ENCODE measurements around the gene DNAJC27. TPM values are rescaled to one million over a fixed set of nuclear protein-coding genes. Genes with fewer than 3 reads are reported as not detected.

The DNAJC27 gene
- total RNA-seq, 3 donors from 2014 or later (not counting 1 experiment from before 2014, with no cell fraction given): 14.1 to 19.7 (median 16.6) TPM

- no peaks in the 10 kb centered on the region for H3K27me3 ChIP-seq (ENCODE audit: control insufficient read depth, insufficient read depth, low read length)
- Mint-ChIP-seq H3K9me3 (no peaks in the 10 kb centered on the region), H3K4me1 (no peaks in the 10 kb centered on the region), H3K27me3 (ENCODE audit: low read depth in 2 of 2) (no peaks in the 10 kb centered on the region), H3K36me3 (no peaks in the 10 kb centered on the region), H3K27ac (no peak overlapping the region), H3K4me3 (no peak overlapping the region)
- no peak for DNase-seq
- no peaks in the 10 kb centered on the region for H3K36me3 ChIP-seq (ENCODE audit: control insufficient read depth, insufficient read depth, low read length)
- intact Hi-C loops (cut with micrococcal nuclease): no loop called here
- no peaks in the 10 kb centered on the region for H3K4me1 ChIP-seq (ENCODE audit: control insufficient read depth, insufficient read depth, low read length)
- TF ChIP-seq CTCF (IDR thresholded peaks at IDR 0.05): no peak
- H3K4me3 ChIP-seq (ENCODE audit: low read length): no peak overlapping the region
- no peak for ATAC-seq
- 96% methylated on average over 23 of the region's 23 CpGs for WGBS (ENCODE audit: insufficient coverage)
- H3K9me3 ChIP-seq (ENCODE audit: control insufficient read depth, insufficient read depth, low read length): no peaks in the 10 kb centered on the region
- H3K27ac ChIP-seq (ENCODE audit: low read length): no peak overlapping the region
Measured at GRCh38 chr2:24903161-24904103, 68.3 kb downstream of the DNAJC27 start.

GRCh38 chr2:24899361-24899910 is 72.3 kb downstream of the DNAJC27 start:
- H3K9me3 ChIP-seq (ENCODE audit: control insufficient read depth, insufficient read depth, low read length): peaks cover 5% of the 10 kb centered on the region
- no peak overlapping the region for H3K4me3 ChIP-seq (ENCODE audit: low read length)
- TF ChIP-seq CTCF (IDR thresholded peaks at IDR 0.05): no peak
- intact Hi-C loops (cut with micrococcal nuclease): no loop called here
- no peak overlapping the region for H3K27ac Mint-ChIP-seq
- no peaks in the 10 kb centered on the region for H3K27me3 ChIP-seq (ENCODE audit: control insufficient read depth, insufficient read depth, low read length)
- H3K27me3 Mint-ChIP-seq (ENCODE audit: low read depth in 2 of 2): no peaks in the 10 kb centered on the region
- H3K36me3 ChIP-seq (ENCODE audit: control insufficient read depth, insufficient read depth, low read length): no peaks in the 10 kb centered on the region
- H3K36me3 Mint-ChIP-seq: peaks cover 19% of the 10 kb centered on the region
- DNase-seq (no peak), ATAC-seq (no peak)
- H3K9me3 Mint-ChIP-seq: peaks cover 7 to 10% of the 10 kb centered on the region in 2 donors
- H3K4me3 Mint-ChIP-seq: no peak overlapping the region
- 90% methylated on average over 6 of the region's 7 CpGs for WGBS (ENCODE audit: insufficient coverage)
- no peaks in the 10 kb centered on the region for H3K4me1 ChIP-seq (ENCODE audit: control insufficient read depth, insufficient read depth, low read length)
- H3K4me1 Mint-ChIP-seq: no peaks in the 10 kb centered on the region
- H3K27ac ChIP-seq (ENCODE audit: low read length): no peak overlapping the region

- no peak overlapping the region for H3K4me3 ChIP-seq (ENCODE audit: low read length)
- Mint-ChIP-seq H3K4me3 (no peak overlapping the region), H3K27me3 (ENCODE audit: low read depth in 2 of 2) (no peaks in the 10 kb centered on the region), H3K4me1 (no peaks in the 10 kb centered on the region), H3K27ac (no peak overlapping the region), H3K36me3 (peaks cover 20% of the 10 kb centered on the region), H3K9me3 (peaks cover 7 to 11% of the 10 kb centered on the region in 2 donors)
- 96% methylated on average over 30 of the region's 30 CpGs for WGBS (ENCODE audit: insufficient coverage)
- no peak for TF ChIP-seq CTCF (IDR thresholded peaks at IDR 0.05)
- ATAC-seq (no peak), DNase-seq (no peak)
- no peak overlapping the region for H3K27ac ChIP-seq (ENCODE audit: low read length)
- H3K27me3 ChIP-seq (ENCODE audit: control insufficient read depth, insufficient read depth, low read length): no peaks in the 10 kb centered on the region
- no peaks in the 10 kb centered on the region for H3K4me1 ChIP-seq (ENCODE audit: control insufficient read depth, insufficient read depth, low read length)
- H3K36me3 ChIP-seq (ENCODE audit: control insufficient read depth, insufficient read depth, low read length): no peaks in the 10 kb centered on the region
- peaks cover 14% of the 10 kb centered on the region for H3K9me3 ChIP-seq (ENCODE audit: control insufficient read depth, insufficient read depth, low read length)
- intact Hi-C loops (cut with micrococcal nuclease): no loop called here
Measured at GRCh38 chr2:24898122-24899109, 73.3 kb downstream of the DNAJC27 start.

All from natural killer cell (primary cell).